GM19238 (cell line): ENCODE data around the gene GARIN3.

Source experiments
- DNase-seq: peaks from one replicate; pipeline ENCODE4 v3.0.0; 2011; ENCODE audit warnings: low spot score; ENCODE audit not compliant: insufficient read length

Gene GARIN3

DNA sequence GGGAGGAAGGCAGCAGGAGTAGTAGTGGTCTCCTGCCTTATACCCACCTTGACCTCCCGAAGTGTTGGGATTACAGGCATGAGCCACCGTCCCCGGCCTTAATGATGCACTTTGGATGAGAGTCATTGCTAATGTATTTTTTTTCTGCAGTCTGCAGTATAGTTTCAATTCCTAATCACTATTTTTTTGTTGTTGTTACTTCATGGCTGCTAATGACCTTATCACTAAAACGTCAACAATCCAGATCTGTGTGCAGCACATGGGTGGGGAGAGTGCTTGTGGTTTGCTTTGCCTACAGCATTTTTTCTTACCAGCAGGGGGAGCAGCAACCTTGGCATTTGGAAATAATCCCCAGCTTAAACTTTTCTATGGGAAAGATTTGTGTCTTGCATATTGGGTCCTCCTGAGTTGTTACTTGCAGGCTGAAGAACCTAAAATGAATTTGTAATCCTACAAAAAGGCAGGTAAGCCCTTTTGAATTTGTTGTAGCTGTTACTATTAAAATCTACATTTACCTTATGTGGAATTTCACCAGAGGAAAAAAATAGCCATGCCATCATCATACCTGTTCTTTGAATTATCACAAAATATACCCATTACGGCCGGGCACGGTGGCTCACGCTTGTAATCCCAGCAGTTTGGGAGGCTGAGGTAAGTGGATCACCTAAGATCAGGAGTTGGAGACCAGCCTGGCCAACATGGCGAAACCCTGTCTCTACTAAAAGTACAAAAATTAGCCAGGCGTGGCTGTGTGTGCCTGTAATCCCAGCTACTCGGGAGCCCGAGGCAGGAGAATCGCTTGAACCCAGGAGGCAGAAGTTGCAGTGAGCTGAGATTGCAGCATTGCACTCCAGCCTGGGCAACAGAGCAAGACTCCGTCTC lies 17.1 kb downstream of the GARIN3 start:
- DNase-seq: peak; percentile 37

DNA sequence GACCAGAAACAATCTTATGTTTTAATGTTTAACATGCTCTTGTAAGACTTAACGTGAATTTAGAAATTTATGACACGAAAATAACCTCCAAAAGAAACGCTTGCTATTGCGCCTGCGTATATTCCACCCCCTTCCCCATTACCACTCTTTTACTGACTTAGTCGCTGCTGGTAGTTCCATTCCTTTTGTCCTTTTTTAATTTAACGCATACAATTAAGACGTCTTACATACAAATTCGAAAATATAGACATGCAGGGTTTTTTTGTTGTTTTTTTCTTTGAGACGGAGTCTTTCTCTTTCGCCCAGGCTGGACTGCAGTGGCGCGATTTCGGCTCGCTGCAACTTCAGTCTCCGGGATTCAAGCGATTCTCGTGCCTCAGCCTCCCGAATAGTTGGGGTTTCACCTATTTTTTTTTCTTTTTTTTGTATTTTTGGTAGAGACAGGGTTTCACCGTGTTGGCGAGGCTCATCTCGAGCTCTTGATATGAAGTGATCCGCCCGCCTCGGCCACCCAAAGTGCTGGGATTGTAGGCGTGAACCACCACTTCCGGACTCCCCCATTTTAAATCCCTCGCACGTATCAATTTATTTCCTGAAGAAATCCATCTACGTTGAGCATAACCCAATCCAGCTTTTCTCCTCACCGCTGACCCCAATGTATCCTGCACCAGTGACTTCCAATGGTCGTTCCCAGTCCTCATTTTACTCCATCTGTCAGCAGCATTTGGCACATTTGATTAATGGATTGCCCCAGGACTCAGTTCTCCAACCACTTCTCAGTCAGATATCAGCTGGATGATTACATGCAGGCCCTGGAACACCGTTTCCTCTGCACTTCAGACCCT lies 22.7 kb downstream of the GARIN3 start:
- peak; percentile 37 for DNase-seq

DNA sequence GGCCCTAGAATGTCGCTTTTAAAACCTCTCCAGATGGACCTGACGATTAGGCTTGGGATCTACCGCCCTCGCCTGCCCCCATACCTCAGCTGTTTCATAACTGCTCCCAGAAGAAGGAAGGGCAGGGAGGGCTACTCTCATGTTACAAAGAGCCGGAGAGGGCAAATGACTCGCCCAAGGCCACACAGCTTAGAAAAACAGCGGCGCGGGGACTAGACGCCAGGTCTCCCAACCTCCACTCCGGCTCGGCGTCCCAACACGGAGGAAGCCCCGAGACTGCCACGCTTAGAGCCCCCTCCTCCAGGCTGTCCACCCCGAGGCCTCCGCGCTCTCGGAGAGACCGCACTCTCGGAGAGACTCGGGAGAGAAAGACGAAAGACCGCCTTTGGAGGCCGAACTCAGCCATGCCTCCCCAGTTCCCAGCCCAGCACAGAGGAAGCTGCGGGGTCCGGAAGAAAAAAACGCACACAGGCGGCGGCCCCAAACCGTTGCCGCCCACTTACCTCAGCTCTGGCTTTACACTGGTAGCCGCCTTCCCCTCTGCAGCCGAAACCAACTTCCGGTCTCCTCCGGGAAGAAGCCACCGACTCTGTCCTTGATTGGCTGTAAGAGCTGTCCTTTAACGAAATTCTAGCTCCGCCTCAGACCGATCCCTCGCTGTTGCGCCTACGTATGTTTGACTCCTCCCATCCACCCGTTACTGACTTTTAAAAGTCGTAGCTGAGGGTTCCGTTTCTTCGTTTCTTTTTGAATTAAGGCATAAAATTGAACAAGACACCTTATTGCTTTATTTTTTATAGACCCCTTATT lies 23.5 kb downstream of the GARIN3 start, which contains the start of gene MED7:
Gene MED7, minus strand, starts transcription at position 549 of the 810 bp plus-strand sequence. CDS start 3,434 bp downstream, outside the sequence.
- DNase-seq: peak; percentile 93

DNA sequence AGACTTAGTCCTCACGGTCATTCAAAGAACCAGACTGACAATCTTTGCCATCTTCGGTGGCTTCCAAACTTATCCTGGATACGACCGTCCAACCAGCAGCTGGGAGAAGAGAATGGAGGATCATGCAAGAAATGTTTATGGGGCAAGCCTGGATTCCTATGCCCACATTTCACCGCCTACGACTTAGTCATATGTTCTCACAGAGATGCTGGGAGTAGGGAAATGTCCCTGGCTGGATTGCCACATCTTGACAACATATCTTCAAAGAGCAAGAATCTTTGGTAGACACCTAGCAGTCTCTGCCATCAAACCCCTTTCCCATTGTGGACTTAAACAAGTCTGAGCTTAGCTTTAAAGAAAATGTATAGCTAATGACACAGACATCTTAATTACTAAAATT lies 28.4 kb downstream of the GARIN3 start:
- DNase-seq: no peak

DNA sequence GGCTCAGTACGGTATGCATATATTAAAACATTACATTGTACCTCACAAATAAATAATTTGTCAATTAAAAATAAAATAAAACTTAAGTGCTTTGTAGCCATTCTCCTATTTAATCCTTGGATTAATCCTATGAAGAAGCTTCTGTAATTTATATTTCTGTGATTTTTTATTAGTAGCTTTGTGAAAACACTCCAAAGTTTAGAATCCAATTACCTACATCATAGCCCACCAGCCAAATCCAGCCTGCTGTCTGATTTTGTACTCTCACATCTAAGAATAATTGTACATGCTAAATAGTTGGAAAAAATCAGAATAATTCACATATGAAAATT lies 33.8 kb downstream of the GARIN3 start:
- no peak for DNase-seq

DNA sequence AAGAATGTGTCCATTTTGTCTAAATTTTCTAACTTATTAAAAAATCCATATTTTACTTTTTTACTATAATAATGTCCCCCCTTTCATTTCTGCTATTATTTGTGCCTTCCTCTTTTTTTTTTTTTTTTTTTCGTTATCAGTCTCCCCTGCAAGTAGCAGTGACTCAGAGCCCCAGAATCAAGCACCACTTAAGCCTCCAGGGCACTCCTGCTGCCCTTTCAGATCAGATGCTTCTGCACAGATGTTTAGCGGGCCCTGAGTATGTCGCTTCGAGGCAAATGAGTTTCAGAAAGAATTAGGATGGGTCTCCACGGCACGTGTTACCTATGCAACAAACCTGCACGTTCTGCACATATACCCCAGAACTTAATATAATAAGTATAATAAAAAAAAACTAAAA lies 35.1 kb downstream of the GARIN3 start:
- DNase-seq: no peak

DNA sequence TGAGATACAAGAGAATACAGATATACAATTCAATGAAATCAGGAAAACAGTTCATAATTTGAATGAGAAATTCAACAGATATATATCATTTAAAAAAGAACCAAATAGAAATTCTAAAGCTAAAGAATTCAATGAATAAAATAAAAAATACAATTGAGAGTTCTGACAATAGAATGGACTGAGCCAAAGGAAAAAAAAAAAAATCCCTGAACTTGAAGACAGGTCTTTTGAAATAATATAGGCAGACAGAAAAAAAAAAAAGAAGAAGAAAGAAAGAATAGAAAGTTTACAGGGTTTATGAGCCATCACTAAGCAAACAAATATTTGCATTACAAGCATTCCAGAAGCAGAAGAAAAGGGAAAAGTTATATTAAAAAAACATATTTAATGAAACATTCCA lies 44.4 kb downstream of the GARIN3 start:
- DNase-seq: no peak

DNA sequence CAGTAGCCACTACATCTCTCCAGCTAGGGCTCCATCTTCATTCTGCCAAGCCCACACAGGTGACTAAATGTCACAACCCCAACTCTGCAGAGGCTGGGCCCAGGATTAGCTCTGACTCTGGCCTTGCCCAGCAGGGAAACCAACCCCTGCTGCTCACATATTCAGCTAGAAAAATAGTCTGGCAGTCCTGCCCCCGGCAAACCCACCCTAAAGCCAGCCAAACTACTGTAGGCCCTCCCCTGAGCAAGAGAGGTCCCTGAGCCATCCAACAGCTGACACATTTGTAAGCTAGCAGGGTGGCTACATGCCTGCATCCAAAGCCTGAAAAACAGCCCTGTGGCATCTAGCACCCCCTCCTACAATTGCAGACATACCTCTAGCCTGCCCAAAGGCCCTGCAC lies 46.0 kb downstream of the GARIN3 start:
- no peak for DNase-seq

DNA sequence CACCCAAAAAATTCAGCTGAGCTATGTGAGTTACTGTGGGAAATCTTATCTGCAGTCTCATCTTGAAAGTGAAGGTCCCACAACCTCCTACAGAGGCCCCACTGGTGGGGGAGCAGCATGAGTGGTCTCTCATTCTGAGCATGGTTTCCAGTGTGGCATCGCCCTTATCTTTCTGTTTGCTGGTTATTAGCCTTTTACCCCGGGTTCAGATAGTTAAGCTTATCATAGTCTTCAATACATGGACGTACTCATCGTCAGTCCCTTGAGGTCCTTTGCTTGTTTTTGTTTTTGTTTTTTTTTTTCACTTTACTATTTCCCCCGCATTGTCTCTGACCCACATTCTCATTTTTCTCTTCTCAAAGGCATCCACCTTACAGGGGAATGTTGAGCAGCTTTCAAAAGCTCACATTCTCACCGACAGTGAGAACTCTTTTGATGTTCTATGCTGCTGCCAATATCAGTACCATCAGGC lies 49.5 kb downstream of the GARIN3 start:
- DNase-seq: no peak

DNA sequence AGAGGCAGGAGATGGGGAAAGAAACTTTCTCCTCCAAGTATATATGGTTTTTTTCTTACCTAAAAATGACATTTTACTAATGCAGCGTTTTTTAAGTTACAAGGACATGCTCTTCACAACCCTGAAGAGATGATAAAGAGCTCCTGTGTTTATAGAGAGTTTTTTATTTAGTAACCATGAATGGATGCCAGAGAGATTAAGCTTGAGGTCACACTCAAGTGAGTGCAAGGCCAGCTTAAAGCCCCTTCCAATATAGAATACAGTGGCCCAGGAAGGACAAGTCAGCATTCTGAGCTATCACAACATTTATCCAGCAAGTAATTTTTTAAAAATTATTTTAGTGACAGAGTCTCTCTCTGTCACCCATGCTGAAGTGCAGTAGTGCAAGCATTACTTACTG lies 50.6 kb downstream of the GARIN3 start:
- DNase-seq: no peak

DNA sequence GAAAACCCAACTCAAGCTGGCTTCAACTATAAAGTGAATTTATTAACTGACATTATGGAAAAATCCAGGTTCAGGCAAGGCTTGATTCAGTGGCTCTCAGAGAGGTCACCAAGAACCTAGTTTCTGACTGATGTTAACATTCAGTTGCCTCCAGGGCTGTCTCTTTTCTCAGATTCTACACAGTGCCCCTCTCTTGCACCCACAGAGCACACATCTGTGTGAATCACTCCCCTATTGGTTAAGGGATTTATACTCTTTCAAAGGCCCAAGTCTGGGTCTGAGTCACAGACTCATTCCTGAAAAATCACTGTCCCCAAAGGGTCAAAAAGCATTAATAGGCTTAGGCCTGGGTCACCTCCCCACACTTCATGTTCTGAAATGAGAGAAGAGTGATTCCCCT lies 51.1 kb downstream of the GARIN3 start:
- DNase-seq: no peak

DNA sequence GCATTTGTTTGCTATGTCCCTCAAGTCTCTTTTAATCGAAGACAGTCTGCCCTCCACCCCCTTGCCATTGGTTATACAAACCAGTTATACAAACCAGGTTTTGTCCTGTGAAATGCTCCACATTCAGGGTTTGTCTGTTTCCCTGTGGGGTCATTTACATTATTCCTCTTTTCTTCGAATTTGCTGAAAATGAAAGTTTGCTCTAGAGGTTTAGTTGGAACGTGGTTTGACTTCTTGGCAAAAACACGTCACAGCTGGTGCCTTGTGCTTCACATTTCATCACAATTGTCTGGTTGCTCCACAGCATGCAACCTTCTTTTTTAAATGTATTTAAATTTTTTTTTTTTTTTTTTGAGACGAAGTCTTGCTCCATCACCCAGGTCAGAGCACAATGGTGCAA lies 53.1 kb downstream of the GARIN3 start:
- DNase-seq: no peak
